GM19328 (cell line): ENCODE measurements around the gene CAP2.
"Not testable (repeated sequence)": the region's sequence is repeated elsewhere in the genome, so short reads cannot be mapped to it uniquely, and the experiment has no call there.

Source experiments
- ATAC-seq: cut with Tn5 transposase; IDR thresholded peaks from one replicate; pipeline ENCODE4 v1.9.1; 2021; ENCODE audit warnings: mild to moderate bottlenecking, moderate library complexity; ENCODE audit not compliant: unreplicated experiment

Gene CAP2

GRCh38 chr6:17565399-17565798 is 172.0 kb downstream of the CAP2 start:
- no peak for ATAC-seq

- no peak for ATAC-seq
These were observed 181.6 kb downstream of the CAP2 start for GRCh38 chr6:17574866-17575560.

- no peak for ATAC-seq
These were observed 183.7 kb downstream of the CAP2 start for GRCh38 chr6:17577059-17577458.

- no peak for ATAC-seq
These were observed 187.2 kb downstream of the CAP2 start for GRCh38 chr6:17580518-17581048.

GRCh38 chr6:17581282-17581681 is 187.9 kb downstream of the CAP2 start:
- ATAC-seq = not testable (repeated sequence)

GRCh38 chr6:17583811-17584210 is 190.4 kb downstream of the CAP2 start:
- no peak for ATAC-seq

GRCh38 chr6:17584241-17584803 is 190.9 kb downstream of the CAP2 start:
- ATAC-seq = peak; percentile 62

- no peak for ATAC-seq
These were observed 192.5 kb downstream of the CAP2 start for GRCh38 chr6:17585766-17586490.

- ATAC-seq = not testable (repeated sequence)
These were observed 193.2 kb downstream of the CAP2 start for GRCh38 chr6:17586623-17587022.

- no peak for ATAC-seq
These were observed 194.6 kb downstream of the CAP2 start for GRCh38 chr6:17588011-17588410.

- no peak for ATAC-seq
These were observed 196.2 kb downstream of the CAP2 start for GRCh38 chr6:17589406-17590096.

- ATAC-seq = no peak
These were observed 197.9 kb downstream of the CAP2 start for GRCh38 chr6:17591287-17591686.

GRCh38 chr6:17593246-17593645 is 199.9 kb downstream of the CAP2 start:
- ATAC-seq = no peak

- ATAC-seq = no peak
These were observed 202.7 kb downstream of the CAP2 start for GRCh38 chr6:17596085-17596484.

GRCh38 chr6:17599877-17600526 is 206.6 kb downstream of the CAP2 start, which contains the start of gene FAM8A1:
TSS of gene FAM8A1 (plus strand) at chr6:17600302. CDS start at chr6:17600410, 108 bp downstream.
- ATAC-seq = peak; percentile 87

GRCh38 chr6:17600527-17601385 is 207.4 kb downstream of the CAP2 start:
- peak; percentile 49 for ATAC-seq

GRCh38 chr6:17601386-17601703 is 207.9 kb downstream of the CAP2 start:
- ATAC-seq = no peak

- ATAC-seq = no peak
These were observed 209.5 kb downstream of the CAP2 start for GRCh38 chr6:17602888-17603287.

- ATAC-seq = no peak
These were observed 213.2 kb downstream of the CAP2 start for GRCh38 chr6:17606606-17607005.
